IPS DF 6.9 (cell line): ENCODE data around the gene KAZN.

Experiments used
- DNase-seq: peaks from one replicate; pipeline ENCODE4 v3.0.0-alpha.2; 2013; ENCODE audit warnings: low read depth, low spot score
- H3K27ac ChIP-seq: one replicate; pipeline ENCODE4 v1.5.1; 2013; ENCODE audit warnings: low read length, control low read depth
- H3K27me3 ChIP-seq: 2 replicates; pipeline ENCODE4 v1.6.1; 2013; ENCODE audit warnings: mild to moderate bottlenecking, low read length; ENCODE audit not compliant: control insufficient read depth, insufficient read depth
- H3K36me3 ChIP-seq: 2 replicates; pipeline ENCODE4 v1.6.1; 2013; ENCODE audit warnings: low read length; ENCODE audit not compliant: control insufficient read depth, insufficient read depth
- H3K4me1 ChIP-seq: 2 replicates; pipeline ENCODE4 v1.6.1; 2013; ENCODE audit warnings: low read length; ENCODE audit not compliant: control insufficient read depth, insufficient read depth
- H3K4me3 ChIP-seq: 2 replicates; pipeline ENCODE4 v1.5.1; 2013; ENCODE audit warnings: mild to moderate bottlenecking, low read length
- H3K9me3 ChIP-seq: 2 replicates; pipeline ENCODE4 v1.6.1; 2013; ENCODE audit warnings: low read length, inconsistent platforms; ENCODE audit not compliant: control insufficient read depth, insufficient read depth
- WGBS: extraction: QIAGEN DNeasy Blood & Tissue Kit; methylation state at CpG from one replicate; pipeline ENCODE4 v1.1.7; 2013; ENCODE audit warnings: mixed read lengths, missing lambda C conversion rate; ENCODE audit not compliant: insufficient read length, insufficient coverage; 5-methylcytosine and 5-hydroxymethylcytosine counted together

Gene KAZN

GRCh38 chr1:14952626-14953314 lies 354.3 kb downstream of the KAZN start:
- H3K4me3 ChIP-seq = no peak overlapping the region
- H3K27me3 ChIP-seq = no peaks in the 10 kb centered on the region
- no peaks in the 10 kb centered on the region for H3K36me3 ChIP-seq
- no peak overlapping the region for H3K27ac ChIP-seq
- no CpG with 5 or more reads among the region's 11 CpGs for WGBS
- no peaks in the 10 kb centered on the region for H3K9me3 ChIP-seq
- H3K4me1 ChIP-seq = peaks cover 4% of the 10 kb centered on the region; the same call in 1 of the 2 replicates
- no peak for DNase-seq

- Histone ChIP-seq H3K36me3 (no peaks in the 10 kb centered on the region), H3K27me3 (no peaks in the 10 kb centered on the region), H3K4me3 (no peak overlapping the region), H3K27ac (no peak overlapping the region), H3K4me1 (peaks cover 6% of the 10 kb centered on the region; the same call in 1 of the 2 replicates), H3K9me3 (no peaks in the 10 kb centered on the region)
- no CpG with 5 or more reads among the region's 6 CpGs for WGBS
- DNase-seq = no peak
Observed at GRCh38 chr1:14954210-14954609, 355.7 kb downstream of the KAZN start.

- no peak overlapping the region for H3K4me3 ChIP-seq
- H3K4me1 ChIP-seq = peaks cover 5% of the 10 kb centered on the region; the same call in 1 of the 2 replicates
- no peaks in the 10 kb centered on the region for H3K27me3 ChIP-seq
- no CpG with 5 or more reads among the region's 10 CpGs for WGBS
- no peaks in the 10 kb centered on the region for H3K9me3 ChIP-seq
- H3K27ac ChIP-seq = no peak overlapping the region
- DNase-seq = no peak
- no peaks in the 10 kb centered on the region for H3K36me3 ChIP-seq
Observed at GRCh38 chr1:14954930-14955329, 356.4 kb downstream of the KAZN start.

- WGBS = no CpG with 5 or more reads among the region's 5 CpGs
- Histone ChIP-seq H3K27me3 (no peaks in the 10 kb centered on the region), H3K4me1 (0 out of 2 replicates have a peak, but pooled peaks cover 2% of the 10 kb centered on the region), H3K9me3 (no peaks in the 10 kb centered on the region), H3K4me3 (no peak overlapping the region), H3K36me3 (no peaks in the 10 kb centered on the region), H3K27ac (no peak overlapping the region)
- no peak for DNase-seq
Observed at GRCh38 chr1:14955402-14955801, 356.9 kb downstream of the KAZN start.

- DNase-seq = no peak
- no peaks in the 10 kb centered on the region for H3K36me3 ChIP-seq
- WGBS = no CpG with 5 or more reads among the region's 4 CpGs
- H3K4me1 ChIP-seq = 0 out of 2 replicates have a peak, but pooled peaks cover 2% of the 10 kb centered on the region
- H3K27me3 ChIP-seq = no peaks in the 10 kb centered on the region
- no peaks in the 10 kb centered on the region for H3K9me3 ChIP-seq
- H3K27ac ChIP-seq = no peak overlapping the region
- H3K4me3 ChIP-seq = no peak overlapping the region
Observed at GRCh38 chr1:14955976-14956375, 357.5 kb downstream of the KAZN start.

- Histone ChIP-seq H3K4me1 (0 out of 2 replicates have a peak, but pooled peaks cover 2% of the 10 kb centered on the region), H3K27ac (no peak overlapping the region), H3K36me3 (no peaks in the 10 kb centered on the region), H3K4me3 (no peak overlapping the region), H3K9me3 (no peaks in the 10 kb centered on the region), H3K27me3 (no peaks in the 10 kb centered on the region)
- no peak for DNase-seq
- WGBS = no CpG with 5 or more reads among the region's 11 CpGs
Observed at GRCh38 chr1:14956579-14957195, 358.2 kb downstream of the KAZN start.

GRCh38 chr1:14957375-14958098 lies 359.1 kb downstream of the KAZN start:
- no peak for DNase-seq
- Histone ChIP-seq H3K4me3 (no peak overlapping the region), H3K4me1 (0 out of 2 replicates have a peak, but pooled peaks cover 2% of the 10 kb centered on the region), H3K27ac (no peak overlapping the region), H3K36me3 (no peaks in the 10 kb centered on the region), H3K27me3 (no peaks in the 10 kb centered on the region), H3K9me3 (no peaks in the 10 kb centered on the region)
- WGBS = no CpG with 5 or more reads among the region's 33 CpGs

- H3K36me3 ChIP-seq = no peaks in the 10 kb centered on the region
- H3K4me1 ChIP-seq = 0 out of 2 replicates have a peak, but pooled peaks cover 2% of the 10 kb centered on the region
- no peaks in the 10 kb centered on the region for H3K27me3 ChIP-seq
- H3K4me3 ChIP-seq = no peak overlapping the region
- no peaks in the 10 kb centered on the region for H3K9me3 ChIP-seq
- no peak for DNase-seq
- no peak overlapping the region for H3K27ac ChIP-seq
- WGBS = no CpG with 5 or more reads among the region's 19 CpGs
Observed at GRCh38 chr1:14958249-14959058, 360.0 kb downstream of the KAZN start.

GRCh38 chr1:14959059-14959694 lies 360.7 kb downstream of the KAZN start:
- no peak for DNase-seq
- H3K4me3 ChIP-seq = no peak overlapping the region
- WGBS = no CpG with 5 or more reads among the region's 14 CpGs
- H3K4me1 ChIP-seq = 0 out of 2 replicates have a peak, but pooled peaks cover 2% of the 10 kb centered on the region
- H3K27ac ChIP-seq = no peak overlapping the region
- no peaks in the 10 kb centered on the region for H3K36me3 ChIP-seq
- no peaks in the 10 kb centered on the region for H3K27me3 ChIP-seq
- H3K9me3 ChIP-seq = no peaks in the 10 kb centered on the region
